GM12873 (cell line): ENCODE measurements around the gene SAMD4A.
A peak's percentile ranks its signal among the peaks of the same experiment; 100 is the strongest.

ENCODE experiments used
- TF ChIP-seq, protein P1 (sequence below): IDR thresholded peaks from 2 replicates; pipeline ENCODE4 v1.5.1; 2012; ENCODE audit warnings: low read depth, mild to moderate bottlenecking, moderate library complexity, low read length, control low read depth; ENCODE audit not compliant: insufficient read depth; ENCODE audit errors: missing control alignments

SAMD4A gene

DNA sequence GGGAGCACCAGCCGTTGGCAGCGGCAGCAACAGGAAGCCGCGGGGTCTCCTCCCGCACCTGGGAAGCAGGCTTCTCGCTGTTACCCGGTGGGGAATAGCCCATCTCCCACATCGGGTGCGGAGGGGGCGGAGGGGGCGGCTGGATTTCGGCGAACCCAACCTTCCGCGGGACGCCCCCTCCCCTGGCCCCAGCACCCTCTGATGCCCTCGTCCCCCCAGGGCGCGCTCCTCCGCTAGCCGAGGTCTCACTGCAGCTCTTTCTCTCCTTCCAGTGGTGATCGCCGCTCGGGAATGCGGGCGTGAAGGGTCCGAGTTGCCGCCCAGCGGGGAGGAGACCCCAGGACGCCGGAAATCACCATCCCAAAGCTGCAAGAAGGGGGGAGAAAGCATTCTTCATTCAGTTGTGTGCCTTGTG lies 303 bp downstream of the SAMD4A start:
- TF ChIP-seq, protein P1, sequence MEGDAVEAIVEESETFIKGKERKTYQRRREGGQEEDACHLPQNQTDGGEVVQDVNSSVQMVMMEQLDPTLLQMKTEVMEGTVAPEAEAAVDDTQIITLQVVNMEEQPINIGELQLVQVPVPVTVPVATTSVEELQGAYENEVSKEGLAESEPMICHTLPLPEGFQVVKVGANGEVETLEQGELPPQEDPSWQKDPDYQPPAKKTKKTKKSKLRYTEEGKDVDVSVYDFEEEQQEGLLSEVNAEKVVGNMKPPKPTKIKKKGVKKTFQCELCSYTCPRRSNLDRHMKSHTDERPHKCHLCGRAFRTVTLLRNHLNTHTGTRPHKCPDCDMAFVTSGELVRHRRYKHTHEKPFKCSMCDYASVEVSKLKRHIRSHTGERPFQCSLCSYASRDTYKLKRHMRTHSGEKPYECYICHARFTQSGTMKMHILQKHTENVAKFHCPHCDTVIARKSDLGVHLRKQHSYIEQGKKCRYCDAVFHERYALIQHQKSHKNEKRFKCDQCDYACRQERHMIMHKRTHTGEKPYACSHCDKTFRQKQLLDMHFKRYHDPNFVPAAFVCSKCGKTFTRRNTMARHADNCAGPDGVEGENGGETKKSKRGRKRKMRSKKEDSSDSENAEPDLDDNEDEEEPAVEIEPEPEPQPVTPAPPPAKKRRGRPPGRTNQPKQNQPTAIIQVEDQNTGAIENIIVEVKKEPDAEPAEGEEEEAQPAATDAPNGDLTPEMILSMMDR, result no peak

DNA sequence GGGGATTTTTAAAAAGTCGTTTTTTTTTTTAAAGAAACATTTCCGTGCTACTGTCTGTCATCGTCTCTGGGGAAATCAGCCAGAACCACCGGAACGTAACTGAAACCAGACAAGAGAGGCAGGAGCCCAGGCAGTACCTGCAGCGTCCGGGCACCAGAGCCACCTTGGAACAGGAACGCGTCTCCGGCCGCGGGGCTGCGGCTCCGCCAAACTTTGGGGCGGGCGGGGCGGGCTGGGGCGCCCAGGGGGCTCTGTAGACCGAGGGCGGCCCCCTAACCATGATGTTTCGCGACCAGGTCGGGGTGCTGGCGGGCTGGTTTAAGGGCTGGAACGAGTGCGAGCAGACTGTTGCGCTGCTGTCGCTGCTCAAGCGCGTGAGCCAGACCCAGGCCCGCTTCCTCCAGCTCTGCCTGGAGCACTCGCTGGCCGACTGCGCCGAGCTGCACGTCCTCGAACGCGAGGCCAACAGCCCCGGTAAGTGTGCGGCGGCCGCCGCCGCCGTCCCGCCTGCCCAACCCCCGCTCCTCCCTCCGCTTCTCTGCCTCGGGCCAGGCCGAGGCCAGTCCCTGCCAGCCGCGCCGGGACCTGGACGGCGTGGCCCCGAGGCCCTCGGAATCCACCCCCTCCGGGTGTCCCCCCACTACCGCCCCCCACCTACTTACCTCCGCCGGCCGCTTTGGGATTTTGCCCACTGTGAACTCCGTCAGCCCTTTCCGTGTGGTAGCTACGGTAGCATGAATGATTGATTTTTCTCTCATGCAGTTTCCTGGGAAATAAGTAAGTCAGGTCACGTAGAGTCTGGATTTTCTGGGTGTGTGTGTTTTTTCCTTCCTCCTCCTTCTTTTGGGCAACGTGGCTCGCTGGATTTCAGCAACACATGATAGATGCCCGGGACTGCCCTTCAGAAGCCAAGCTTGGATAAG lies 972 bp downstream of the SAMD4A start:
- TF ChIP-seq, protein P1, result no peak

DNA sequence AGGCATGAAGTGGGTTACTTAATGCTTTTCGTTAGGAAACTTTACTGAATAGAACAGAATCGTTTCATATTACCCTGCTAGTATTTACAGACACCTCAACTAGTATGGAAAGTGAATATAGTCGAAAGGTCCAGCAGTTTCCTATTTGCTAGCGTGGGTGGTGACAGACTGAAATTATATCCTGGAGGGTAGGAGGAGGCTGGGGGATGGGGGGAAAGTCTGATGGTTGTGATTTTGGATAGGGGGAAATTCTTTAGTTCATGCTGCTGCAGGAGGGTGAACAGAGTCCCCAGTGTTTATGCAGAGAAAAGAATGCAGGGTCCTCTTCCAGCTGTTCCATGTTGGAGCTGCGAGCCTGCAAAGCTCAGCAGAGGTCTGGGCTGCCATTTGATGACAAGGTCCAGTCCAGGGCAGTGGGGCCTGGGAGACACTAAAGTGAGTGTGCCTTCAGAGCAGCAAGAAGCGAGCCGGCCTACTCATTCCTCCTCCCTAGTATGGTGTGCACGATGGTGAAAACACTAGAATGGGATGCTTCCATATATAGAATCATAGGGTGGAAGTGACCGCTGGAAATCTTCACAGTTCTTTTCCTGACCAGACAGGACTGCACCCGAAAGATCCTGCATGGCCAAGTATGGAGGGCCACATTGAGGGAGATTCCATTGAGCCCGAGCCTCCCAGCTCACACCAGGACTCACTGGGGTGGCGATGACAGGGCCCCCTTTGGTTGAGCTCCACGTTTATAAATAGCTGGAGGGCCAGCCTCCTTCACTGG lies 2.1 kb downstream of the SAMD4A start:
- TF ChIP-seq, protein P1, result no peak

DNA sequence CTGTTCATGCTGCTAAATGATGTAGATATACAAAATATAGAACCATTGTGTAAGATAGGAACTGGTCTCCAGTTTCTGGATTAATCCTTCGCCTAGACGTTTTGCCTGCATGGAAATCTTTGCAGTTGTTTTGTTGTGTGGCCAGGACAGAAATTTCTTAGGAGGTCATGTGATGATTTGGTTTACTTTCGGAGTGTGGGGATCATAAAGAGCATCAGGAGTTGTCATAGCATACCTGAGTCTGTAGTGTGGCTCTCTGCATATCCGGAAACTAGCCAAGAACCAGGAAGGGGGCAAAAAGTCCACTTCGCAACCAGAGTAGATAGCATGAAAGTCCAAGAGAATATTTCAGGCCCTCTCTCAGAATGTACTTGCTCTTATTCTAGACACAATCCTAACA lies 3.1 kb downstream of the SAMD4A start:
- TF ChIP-seq, protein P1, result no peak

DNA sequence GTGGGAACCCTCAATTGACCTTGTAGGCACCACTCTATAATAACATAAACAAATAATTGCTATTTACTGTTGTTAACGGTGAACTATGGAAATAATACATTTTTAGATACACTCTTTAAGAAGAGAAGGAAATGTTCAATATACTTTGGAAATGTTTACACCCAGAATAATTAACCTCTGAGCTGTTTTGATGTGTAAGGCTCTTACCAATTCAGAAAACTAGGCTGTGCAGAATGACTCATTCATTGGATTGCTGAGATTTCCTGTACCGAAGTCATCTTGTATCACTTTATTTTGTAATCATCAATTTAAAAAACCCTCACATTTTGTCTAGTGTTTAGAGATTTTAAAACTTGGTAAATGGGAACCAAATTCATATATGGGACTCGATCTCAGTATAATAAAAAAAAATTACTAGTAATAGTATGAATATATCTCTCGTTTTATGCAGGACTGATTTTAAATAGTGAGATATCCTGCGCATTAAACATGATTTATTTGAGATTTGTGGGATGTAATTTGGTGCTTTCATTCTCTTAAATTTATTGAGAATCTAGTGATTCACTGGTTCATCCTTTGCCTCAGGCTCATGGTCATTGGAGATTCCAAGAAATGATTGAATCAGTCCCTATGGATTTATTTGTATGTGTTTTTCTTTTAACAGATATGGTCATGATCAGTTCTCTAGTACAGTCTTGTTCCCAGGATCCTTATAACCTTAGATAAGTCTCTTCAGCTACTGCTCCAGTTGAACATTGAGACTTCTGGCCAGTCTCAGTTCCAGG lies 3.9 kb downstream of the SAMD4A start:
- TF ChIP-seq, protein P1, result no peak

DNA sequence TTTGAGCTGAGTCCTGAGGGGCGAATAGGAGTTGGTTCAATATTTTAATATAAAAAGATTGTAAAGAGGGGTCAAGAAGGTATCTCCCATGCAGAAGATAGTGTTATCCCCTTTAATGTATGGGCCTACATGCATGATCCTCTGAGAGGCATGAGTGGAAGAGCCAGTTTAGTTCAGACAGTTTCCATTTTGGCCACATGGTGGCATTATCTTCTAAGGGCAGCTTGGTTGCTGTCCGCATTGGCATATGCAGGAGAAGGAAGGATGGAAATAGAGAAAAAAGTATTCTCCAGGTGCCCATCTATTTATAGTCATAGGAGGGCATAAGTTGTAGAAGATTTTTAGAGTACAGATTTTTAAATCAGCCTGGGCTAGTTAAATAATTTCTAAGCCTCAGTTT lies 5.4 kb downstream of the SAMD4A start:
- TF ChIP-seq, protein P1, result peak; percentile 69
